Esophagus (tissue), 2 donors: ENCODE results near the gene KCTD1. TPM values are rescaled to one million over a fixed set of nuclear protein-coding genes. Genes with fewer than 3 reads are reported as not detected.
A peak's percentile ranks its signal among the peaks of the same experiment; 100 is the strongest.

Source experiments
- H3K27ac ChIP-seq, 2 donors: one replicate each; pipeline ENCODE4 v1.5.1; 2013; ENCODE audit warnings: low read depth in 2 of 2, mild to moderate bottlenecking in 2 of 2, inconsistent platforms in 1 of 2, low read length in 1 of 2, moderate library complexity in 1 of 2
- H3K27me3 ChIP-seq, 2 donors: one replicate each; pipeline ENCODE4 v1.6.1; 2013; ENCODE audit warnings: low read length in 2 of 2, control low read depth in 1 of 2, mild to moderate bottlenecking in 1 of 2; ENCODE audit not compliant: insufficient read depth in 2 of 2, control insufficient read depth in 1 of 2
- H3K36me3 ChIP-seq, 2 donors: one replicate each; pipeline ENCODE4 v1.6.1; 2013; ENCODE audit warnings: low read length in 1 of 2; ENCODE audit not compliant: control insufficient read depth in 2 of 2, insufficient read depth in 2 of 2
- H3K4me1 ChIP-seq, 2 donors: one replicate each; pipeline ENCODE4 v1.6.1; 2013; ENCODE audit warnings: low read length in 1 of 2; ENCODE audit not compliant: control insufficient read depth in 2 of 2, insufficient read depth in 2 of 2
- H3K4me3 ChIP-seq, 2 donors: one replicate each; pipeline ENCODE4 v1.5.1; 2013; ENCODE audit warnings: low read length in 2 of 2, mild to moderate bottlenecking in 2 of 2, low read depth in 1 of 2, moderate library complexity in 1 of 2
- H3K9me3 ChIP-seq, 2 donors: one replicate each; pipeline ENCODE4 v1.6.1; 2013; ENCODE audit warnings: mild to moderate bottlenecking in 2 of 2, low read depth in 1 of 2, low read length in 1 of 2, moderate library complexity in 1 of 2; ENCODE audit not compliant: control insufficient read depth in 2 of 2, insufficient read depth in 1 of 2
- WGBS, 2 donors: extraction: QIAGEN DNeasy Blood & Tissue Kit; methylation state at CpG; one replicate each; pipeline ENCODE4 v1.1.7; 2013; 5-methylcytosine and 5-hydroxymethylcytosine counted together
- polyA plus RNA-seq, 2 donors: library from polyadenylated mRNA; stranded (reverse); fragments of 200-250 nt; gene quantifications; one replicate each; pipeline ENCODE4 v1.2.3, GENCODE V29; 2013
- donor health status: healthy with polysubstance abuse.
- donor health status: Bipolar disorder and iron deficiency.

KCTD1 gene
- polyA plus RNA-seq, 2 donors = 47.4 to 51.8 TPM

DNA sequence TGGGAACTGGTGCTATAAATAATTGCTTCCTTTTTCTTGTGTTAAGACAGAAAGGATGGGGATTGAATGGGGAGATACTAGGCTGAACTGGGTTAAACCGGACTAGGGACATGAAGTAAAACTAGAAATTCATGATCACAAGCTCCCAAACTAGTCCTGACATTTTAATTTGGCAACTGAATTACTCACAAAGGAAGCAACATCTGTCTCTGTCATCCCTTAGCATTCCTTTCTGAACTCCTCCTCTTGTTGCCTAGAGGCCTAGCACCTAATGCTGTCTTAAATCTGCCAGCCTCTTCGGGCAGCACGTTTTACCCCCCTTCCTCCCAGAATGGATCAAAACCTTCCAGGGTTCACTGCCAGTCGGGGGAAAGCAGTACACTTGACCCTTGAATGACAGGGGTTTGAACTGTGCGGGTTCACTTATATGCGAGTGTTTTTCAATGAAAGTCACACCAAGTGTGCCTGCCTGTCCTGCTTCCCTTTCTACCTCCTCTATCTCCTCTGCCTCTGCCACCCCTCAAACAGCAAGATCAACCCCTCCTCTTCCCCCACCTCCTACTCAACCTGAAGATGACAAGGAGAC, 8.2 kb downstream of the KCTD1 start:
- WGBS, 2 donors = 39 to 45% methylated on average over 6 of the region's 6 CpGs
- peaks cover 0 to 4% of the 10 kb centered on the region in 2 donors for H3K4me1 ChIP-seq
- peak overlapping the region; percentile 34 to 78 for H3K27ac ChIP-seq

DNA sequence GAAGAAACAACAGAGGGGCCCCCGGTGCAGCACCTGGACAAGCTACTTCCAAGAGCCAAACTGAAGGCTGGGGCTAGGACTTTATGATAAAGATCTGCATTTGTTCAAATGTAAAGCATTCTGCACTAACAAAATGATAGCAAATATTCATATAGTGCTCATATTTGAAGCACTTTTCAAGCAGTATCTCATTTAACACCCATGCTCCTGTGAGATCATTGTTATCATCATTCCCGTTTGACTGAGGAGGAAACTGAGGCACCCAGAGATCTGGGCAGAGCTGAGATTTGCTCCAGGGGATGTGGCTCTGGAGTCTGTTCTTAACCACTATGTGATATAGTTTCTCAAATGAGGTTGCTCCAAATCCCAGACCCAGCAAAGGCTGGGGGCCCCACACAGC, 9.8 kb downstream of the KCTD1 start:
- Histone ChIP-seq H3K9me3 (no peaks in the 10 kb centered on the region), H3K4me1 (peaks cover 0 to 4% of the 10 kb centered on the region in 2 donors), H3K4me3 (no peak overlapping the region), H3K27me3 (no peaks in the 10 kb centered on the region), H3K36me3 (no peaks in the 10 kb centered on the region), H3K27ac (no peak overlapping the region)
- WGBS, 2 donors = 79 to 81% methylated on average over 2 of the region's 2 CpGs

More for the DNA sequence above, 8.2 kb downstream of the KCTD1 start:
- Histone ChIP-seq H3K36me3 (no peaks in the 10 kb centered on the region), H3K27me3 (no peaks in the 10 kb centered on the region), H3K4me3 (no peak overlapping the region), H3K9me3 (no peaks in the 10 kb centered on the region)

- Histone ChIP-seq H3K9me3 (no peaks in the 10 kb centered on the region), H3K27ac (no peak overlapping the region), H3K36me3 (no peaks in the 10 kb centered on the region), H3K4me1 (peaks cover 0 to 4% of the 10 kb centered on the region in 2 donors), H3K4me3 (no peak overlapping the region), H3K27me3 (no peaks in the 10 kb centered on the region)
- 81 to 85% methylated on average over 4 of the region's 4 CpGs for WGBS, 2 donors
Measured at GRCh38 chr18:26536664-26537063, 11.7 kb downstream of the KCTD1 start.

DNA sequence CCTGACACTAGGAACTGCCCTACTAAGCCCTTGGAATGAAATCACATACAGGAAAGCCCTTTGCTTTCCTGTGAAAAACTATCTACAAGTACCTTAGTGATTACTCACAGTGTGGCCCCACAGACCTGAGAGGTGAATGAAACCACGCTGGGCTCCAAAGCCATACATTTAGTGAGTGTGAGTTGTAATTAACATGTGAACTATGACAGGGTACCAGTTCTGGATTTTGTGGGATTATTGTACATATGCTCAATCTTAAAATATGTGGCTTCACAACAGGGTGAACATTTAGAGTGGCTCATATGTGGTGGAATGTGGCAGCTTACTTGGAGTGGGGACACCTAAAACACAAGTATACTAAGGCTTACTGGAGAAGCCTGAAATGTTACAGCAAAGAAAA, 12.3 kb downstream of the KCTD1 start:
- WGBS, 2 donors = 72 to 73% methylated on average over 1 of the region's 1 CpG

DNA sequence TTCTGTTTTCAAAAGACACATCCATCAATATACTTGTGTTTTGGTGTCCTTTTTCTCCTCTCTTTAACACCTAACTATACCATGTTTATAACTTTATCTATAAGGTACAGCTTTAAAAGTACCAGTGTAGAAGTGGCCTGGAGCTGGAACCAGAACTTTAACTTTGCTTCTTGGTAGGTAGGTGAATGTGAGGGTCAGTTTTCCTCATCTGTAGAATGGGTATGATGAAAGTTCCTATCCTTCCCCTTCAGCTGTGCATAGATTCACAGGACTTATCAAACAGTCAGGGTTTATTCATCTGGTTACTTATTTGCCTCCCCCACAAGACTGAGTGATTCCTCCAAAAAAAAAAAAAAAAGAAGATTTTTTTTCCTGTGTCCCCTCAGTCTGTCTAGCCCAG, 12.7 kb downstream of the KCTD1 start:
- Histone ChIP-seq H3K9me3 (no peaks in the 10 kb centered on the region), H3K36me3 (no peaks in the 10 kb centered on the region), H3K27ac (no peak overlapping the region), H3K4me3 (no peak overlapping the region), H3K4me1 (peaks cover 0 to 4% of the 10 kb centered on the region in 2 donors), H3K27me3 (no peaks in the 10 kb centered on the region)

More for the DNA sequence above, 12.3 kb downstream of the KCTD1 start:
- Histone ChIP-seq H3K4me1 (peaks cover 0 to 4% of the 10 kb centered on the region in 2 donors), H3K4me3 (no peak overlapping the region), H3K27me3 (no peaks in the 10 kb centered on the region), H3K36me3 (no peaks in the 10 kb centered on the region), H3K27ac (no peak overlapping the region), H3K9me3 (no peaks in the 10 kb centered on the region)

- Histone ChIP-seq H3K27me3 (no peaks in the 10 kb centered on the region), H3K4me1 (no peaks in the 10 kb centered on the region), H3K36me3 (no peaks in the 10 kb centered on the region), H3K27ac (no peak overlapping the region), H3K4me3 (no peak overlapping the region), H3K9me3 (no peaks in the 10 kb centered on the region)
- 80 to 84% methylated on average over 9 of the region's 9 CpGs for WGBS, 2 donors
Measured at GRCh38 chr18:26532367-26533340, 15.7 kb downstream of the KCTD1 start.

GRCh38 chr18:26531605-26532298, 16.6 kb downstream of the KCTD1 start:
- no peak overlapping the region for H3K4me3 ChIP-seq
- H3K4me1 ChIP-seq = peaks cover 0 to 2% of the 10 kb centered on the region in 2 donors
- no peak overlapping the region for H3K27ac ChIP-seq
- no peaks in the 10 kb centered on the region for H3K27me3 ChIP-seq
- 64 to 75% methylated on average over 4 of the region's 4 CpGs for WGBS, 2 donors
- H3K36me3 ChIP-seq = no peaks in the 10 kb centered on the region
- H3K9me3 ChIP-seq = no peaks in the 10 kb centered on the region

GRCh38 chr18:26526966-26527234, 21.5 kb downstream of the KCTD1 start:
- H3K4me1 ChIP-seq = peaks cover 2% of the 10 kb centered on the region in 2 donors
- no peaks in the 10 kb centered on the region for H3K9me3 ChIP-seq
- no peaks in the 10 kb centered on the region for H3K27me3 ChIP-seq
- H3K36me3 ChIP-seq = no peaks in the 10 kb centered on the region
- H3K4me3 ChIP-seq = no peak overlapping the region
- WGBS, 2 donors = 65 to 68% methylated on average over 2 of the region's 2 CpGs
- H3K27ac ChIP-seq = peak overlapping the region in 1 of 2 donors; percentile 8

DNA sequence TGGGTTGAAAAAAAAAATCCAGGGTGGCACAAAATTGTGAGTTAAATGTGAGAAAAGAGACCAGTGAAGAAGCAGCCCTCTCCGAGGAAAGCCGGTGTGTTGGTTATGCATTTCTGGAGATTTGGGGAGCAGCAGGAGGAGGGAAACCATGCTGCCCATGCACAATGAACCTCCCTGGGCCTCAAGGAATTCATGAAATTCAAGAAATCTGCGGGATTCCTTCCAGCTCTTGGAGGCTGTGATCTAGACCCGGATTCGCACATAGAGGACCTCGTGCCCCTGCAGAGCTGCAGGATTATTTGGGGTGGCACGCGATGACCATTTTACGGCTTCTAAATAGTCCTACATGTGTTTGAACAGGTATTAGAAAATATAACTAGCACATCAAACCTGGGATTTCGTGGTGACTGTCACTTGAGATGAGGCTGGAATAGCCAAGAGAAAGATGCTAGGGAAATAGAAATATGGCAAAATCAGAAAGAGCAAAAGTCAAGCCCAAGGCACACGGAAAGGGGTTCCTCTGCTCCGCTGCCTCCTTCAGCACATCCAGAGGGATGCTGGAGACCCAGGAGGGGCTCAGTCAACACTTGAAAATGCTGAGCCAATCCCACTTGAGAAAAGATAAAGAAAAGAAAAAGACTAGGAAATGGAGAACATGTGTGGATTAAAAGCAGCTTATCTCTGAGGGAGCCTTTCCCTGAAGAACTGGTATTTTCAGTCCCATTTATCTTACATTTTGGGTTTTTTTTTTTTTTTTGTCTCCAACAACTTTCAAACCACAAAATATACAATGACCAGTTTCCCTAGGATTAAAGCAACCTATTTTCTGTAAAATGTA, 22.0 kb downstream of the KCTD1 start:
- H3K27ac ChIP-seq = no peak overlapping the region

More for the DNA sequence above, 22.0 kb downstream of the KCTD1 start:
- Histone ChIP-seq H3K4me1 (peaks cover 2% of the 10 kb centered on the region in 2 donors), H3K4me3 (no peak overlapping the region), H3K36me3 (no peaks in the 10 kb centered on the region), H3K27me3 (no peaks in the 10 kb centered on the region), H3K9me3 (no peaks in the 10 kb centered on the region)
- 81 to 83% methylated on average over 12 of the region's 12 CpGs for WGBS, 2 donors
